ENCODE data around the gene ASB15. TPM values are rescaled to one million over a fixed set of nuclear protein-coding genes. Genes with fewer than 3 reads are reported as not detected.

Gene ASB15
- total and polyA plus RNA-seq, 8 donors = 0.04 TPM; not detected in 7

DNA sequence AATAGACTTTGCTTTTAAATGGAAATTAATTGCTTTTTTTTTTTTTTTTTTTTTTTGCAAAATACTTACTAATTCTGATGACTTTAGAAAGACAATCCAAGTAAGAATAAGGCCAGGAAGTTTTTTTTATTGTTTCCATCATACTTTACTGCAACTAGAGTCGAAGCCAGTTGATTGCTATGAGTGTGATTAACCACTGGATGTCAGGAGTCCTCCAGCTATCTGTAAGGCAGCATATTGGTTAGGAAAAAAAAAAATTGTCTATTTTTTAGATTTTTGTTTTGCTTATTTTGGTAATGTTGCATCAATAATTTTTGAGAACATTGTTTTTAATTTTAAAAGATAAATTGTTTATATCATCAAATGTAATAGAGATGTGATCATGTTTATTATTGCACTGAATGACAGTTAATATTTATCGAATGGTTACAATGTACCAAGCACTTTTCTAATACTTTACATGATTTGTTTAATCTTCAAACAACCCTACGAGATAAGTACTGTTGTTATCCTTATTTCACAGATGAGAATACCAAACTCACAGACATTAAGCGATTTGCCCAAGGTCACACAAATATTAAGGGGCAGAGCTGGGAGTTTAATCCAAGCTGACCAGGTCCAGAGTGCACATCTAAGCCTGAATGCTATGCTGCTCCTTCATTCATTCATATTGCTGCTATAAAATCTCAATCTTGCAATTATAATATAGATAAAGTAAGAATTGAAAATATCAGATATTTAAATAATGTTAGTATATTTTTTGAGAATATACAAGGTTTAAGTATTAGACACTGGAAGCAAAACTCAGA, 34.1 kb downstream of the ASB15 start:
- no peak overlapping the region for H3K4me3 ChIP-seq
- peak; percentile 91 for FAIRE-seq
- 8 to 10% methylated on average over 4 of the region's 4 CpGs for WGBS, 2 donors
- ATAC-seq = peak in 3 of 4 donors; percentile 71 to 79 (median 77)
- peak in 3 of 4 donors; percentile 11 to 33 (median 22) for TF ChIP-seq CTCF (IDR thresholded peaks at IDR 0.05)
- H3K4me1 ChIP-seq = no peaks in the 10 kb centered on the region
- H3K36me3 ChIP-seq = no peaks in the 10 kb centered on the region
- H3K27ac ChIP-seq = no peak overlapping the region
- H3K27me3 ChIP-seq = no peaks in the 10 kb centered on the region
- H3K9me3 ChIP-seq = no peaks in the 10 kb centered on the region
- intact Hi-C loops (cut with DNase I) = loop anchor here in 1 of 3 donors (10.0 kb wide), 1 partner anchor 229 kb away; no protein-coding TSS in a partner anchor
- DNase-seq = no peak

DNA sequence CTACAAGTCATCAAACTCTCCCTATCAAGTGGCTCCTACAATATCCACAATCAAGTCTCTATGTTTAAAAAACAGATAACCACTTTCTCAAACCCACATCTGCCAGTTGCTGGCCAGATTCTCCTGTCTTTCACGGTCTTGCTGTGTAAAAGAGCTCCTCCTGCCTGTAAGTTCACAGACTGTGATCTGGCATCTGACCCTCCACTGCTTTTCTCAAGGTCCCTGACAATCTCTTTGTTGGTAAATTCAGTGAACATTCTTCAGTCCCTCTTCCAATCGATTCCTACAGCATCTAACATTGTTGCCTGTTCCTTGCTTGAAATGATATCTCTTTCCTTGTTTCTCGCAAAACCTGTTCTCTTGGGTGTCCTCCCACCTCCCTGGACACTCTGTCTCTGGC, 35.6 kb downstream of the ASB15 start:
- intact Hi-C loops (cut with DNase I) = loop anchor here in 1 of 3 donors (10.0 kb wide), 1 partner anchor 228 kb away; no protein-coding TSS in a partner anchor
- no peaks in the 10 kb centered on the region for H3K4me1 ChIP-seq
- H3K4me3 ChIP-seq = no peak overlapping the region
- no peaks in the 10 kb centered on the region for H3K27me3 ChIP-seq
- H3K9me3 ChIP-seq = no peaks in the 10 kb centered on the region
- no peak for DNase-seq
- no peak for TF ChIP-seq CTCF (IDR thresholded peaks at IDR 0.05)
- H3K27ac ChIP-seq = no peak overlapping the region
- 38 to 43% methylated on average over 3 of the region's 3 CpGs for WGBS, 2 donors
- no peak for ATAC-seq
- FAIRE-seq = no peak
- H3K36me3 ChIP-seq = no peaks in the 10 kb centered on the region

DNA sequence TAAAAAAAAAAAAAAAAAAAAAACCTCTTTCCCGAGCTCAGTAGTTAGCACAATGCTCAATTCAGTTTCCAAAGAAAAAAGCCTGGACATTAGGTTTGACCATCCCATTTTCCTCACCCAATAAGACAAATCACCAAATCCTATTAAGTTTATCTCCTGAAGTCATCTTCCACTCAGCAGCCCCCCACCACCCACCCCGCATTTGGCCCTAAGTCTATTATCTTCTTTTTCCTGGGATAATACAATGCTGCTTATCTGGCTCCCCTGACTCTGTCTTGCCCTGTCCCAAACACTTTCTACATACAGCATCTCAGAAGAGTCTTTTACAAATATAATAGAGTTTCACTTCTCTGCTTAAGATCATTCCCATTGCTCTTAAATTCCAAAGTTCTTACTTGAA, 36.3 kb downstream of the ASB15 start:
- Histone ChIP-seq H3K4me1 (no peaks in the 10 kb centered on the region), H3K4me3 (no peak overlapping the region), H3K27me3 (no peaks in the 10 kb centered on the region), H3K27ac (no peak overlapping the region), H3K36me3 (no peaks in the 10 kb centered on the region), H3K9me3 (no peaks in the 10 kb centered on the region)
- ATAC-seq (no peak), DNase-seq (no peak), FAIRE-seq (no peak)
- intact Hi-C loops (cut with DNase I) = loop anchor here in 1 of 3 donors (10.0 kb wide), 1 partner anchor 227 kb away; no protein-coding TSS in a partner anchor
- TF ChIP-seq CTCF (IDR thresholded peaks at IDR 0.05) = no peak
- 92 to 96% methylated on average over 2 of the region's 2 CpGs for WGBS, 2 donors

DNA sequence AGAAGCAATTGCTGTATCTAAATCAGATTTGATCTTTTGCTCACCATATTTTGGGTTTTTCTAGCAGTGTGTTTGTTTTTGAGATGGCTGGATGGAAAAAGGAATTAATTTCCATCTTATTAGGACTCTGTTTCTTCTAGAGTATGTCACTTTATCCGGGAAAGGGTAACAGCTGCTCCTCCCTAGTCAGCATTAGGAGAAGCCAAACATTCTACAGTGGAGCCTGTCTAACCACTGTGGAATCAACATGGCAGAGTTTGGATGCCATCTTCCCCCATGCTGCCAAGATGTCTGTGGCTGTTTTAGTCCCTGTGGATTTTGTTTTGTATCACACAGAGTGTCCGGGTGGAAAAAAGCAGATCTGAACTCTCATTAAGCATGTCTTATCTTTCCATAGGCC, 38.0 kb downstream of the ASB15 start:
- no peaks in the 10 kb centered on the region for H3K9me3 ChIP-seq
- H3K4me3 ChIP-seq = no peak overlapping the region
- H3K36me3 ChIP-seq = no peaks in the 10 kb centered on the region
- peaks cover 0 to 9% (median 6%) of the 10 kb centered on the region in 3 donors for H3K4me1 ChIP-seq
- no peak for DNase-seq
- H3K27me3 ChIP-seq = no peaks in the 10 kb centered on the region
- no peak for FAIRE-seq
- WGBS, 2 donors = 89 to 97% methylated on average over 2 of the region's 2 CpGs
- H3K27ac ChIP-seq = no peak overlapping the region
- no peak for TF ChIP-seq CTCF (IDR thresholded peaks at IDR 0.05)
- intact Hi-C loops (cut with DNase I) = loop anchor here in 1 of 3 donors (10.0 kb wide), 1 partner anchor 225 kb away; no protein-coding TSS in a partner anchor
- no peak for ATAC-seq

GRCh38 chr7:123640583-123640982, 39.0 kb downstream of the ASB15 start:
- Histone ChIP-seq H3K4me1 (peaks cover 0 to 10% (median 6%) of the 10 kb centered on the region in 3 donors), H3K36me3 (no peaks in the 10 kb centered on the region), H3K27ac (no peak overlapping the region), H3K4me3 (no peak overlapping the region), H3K9me3 (no peaks in the 10 kb centered on the region), H3K27me3 (no peaks in the 10 kb centered on the region)
- intact Hi-C loops (cut with DNase I) = no loop called here
- DNase-seq (no peak), FAIRE-seq (no peak), ATAC-seq (no peak)
- TF ChIP-seq CTCF (IDR thresholded peaks at IDR 0.05) = no peak

Measured in pancreas (tissue), 10 donors.